NOMO-1 treated with dmso at 0.1 percent for 144 hours (cell line): ENCODE data around the gene VASH1.

Experiments used
- DNase-seq: peaks from one replicate; lab custom pipeline; 2025; ENCODE audit not compliant: unreplicated experiment; lab: John Stamatoyannopoulos, UW

VASH1 gene

DNA sequence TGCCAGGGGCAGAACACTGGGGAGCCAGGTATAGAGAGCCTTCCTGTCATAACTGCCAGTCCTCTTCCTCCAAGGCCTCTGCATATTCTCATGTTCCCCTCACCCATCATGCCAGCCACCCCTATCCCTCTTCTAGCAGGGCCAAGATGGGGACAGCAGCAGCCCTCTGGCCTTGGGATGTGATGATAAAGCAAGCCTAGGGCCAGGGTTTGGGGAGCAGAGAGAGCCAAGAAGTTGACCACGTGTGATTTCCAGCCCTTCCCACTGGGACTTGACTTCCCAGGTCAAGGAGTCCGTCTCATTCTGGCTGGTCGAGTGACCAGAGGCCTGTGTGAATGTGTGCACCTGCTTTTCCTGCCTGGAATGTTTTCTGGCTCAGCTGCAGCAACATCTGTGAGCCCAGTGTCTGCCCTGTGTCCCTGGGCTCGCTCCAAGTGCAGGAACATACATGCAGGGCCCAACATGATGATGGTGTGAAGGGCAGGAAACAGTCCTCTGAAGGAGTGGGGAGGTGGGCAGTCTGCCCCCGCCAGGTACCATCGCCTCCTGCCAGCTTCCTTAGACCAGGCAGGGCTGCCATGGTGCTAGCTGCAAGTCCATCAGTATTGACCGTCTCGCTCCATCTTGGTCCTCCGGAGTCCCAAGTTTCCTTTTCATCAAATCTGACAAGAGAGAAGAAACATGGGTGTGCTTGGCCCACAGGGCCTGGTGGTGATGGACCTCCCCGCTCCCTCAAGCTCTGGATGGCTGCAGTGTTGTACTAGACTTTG lies 21.0 kb downstream of the VASH1 start:
- no peak for DNase-seq

DNA sequence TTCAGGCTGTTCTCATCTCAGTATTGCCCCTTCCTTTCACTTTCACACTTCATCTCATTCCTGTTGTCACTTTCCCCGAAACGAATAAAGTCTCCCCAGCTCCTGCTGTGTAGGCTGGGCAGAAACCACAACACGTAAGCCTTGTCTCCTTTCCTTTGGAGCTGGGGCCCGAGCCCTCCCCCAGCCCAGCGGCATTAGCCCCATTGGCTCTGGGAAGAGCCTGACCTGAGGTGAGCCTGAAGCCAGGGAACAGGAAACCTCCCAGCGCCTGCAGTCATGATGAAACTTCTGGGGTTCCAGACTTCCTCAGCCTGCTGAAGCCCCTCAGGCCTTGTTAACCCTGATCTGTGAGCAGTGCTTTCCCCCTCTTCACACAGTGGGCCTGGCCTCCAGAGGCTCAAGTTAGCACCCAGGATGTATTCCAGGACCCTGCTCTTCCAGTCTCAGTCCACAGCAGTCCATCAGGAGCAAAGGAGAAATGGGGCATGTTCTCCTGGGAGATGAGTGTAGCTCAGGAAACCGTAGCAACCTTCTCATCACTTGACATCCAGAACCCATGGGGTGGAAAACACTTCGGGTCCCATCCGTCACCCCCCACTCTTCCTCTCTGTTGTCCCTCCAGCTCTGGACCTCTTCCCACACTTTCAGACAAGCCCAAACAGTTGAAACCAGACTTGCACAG lies 21.8 kb downstream of the VASH1 start:
- DNase-seq, result no peak

DNA sequence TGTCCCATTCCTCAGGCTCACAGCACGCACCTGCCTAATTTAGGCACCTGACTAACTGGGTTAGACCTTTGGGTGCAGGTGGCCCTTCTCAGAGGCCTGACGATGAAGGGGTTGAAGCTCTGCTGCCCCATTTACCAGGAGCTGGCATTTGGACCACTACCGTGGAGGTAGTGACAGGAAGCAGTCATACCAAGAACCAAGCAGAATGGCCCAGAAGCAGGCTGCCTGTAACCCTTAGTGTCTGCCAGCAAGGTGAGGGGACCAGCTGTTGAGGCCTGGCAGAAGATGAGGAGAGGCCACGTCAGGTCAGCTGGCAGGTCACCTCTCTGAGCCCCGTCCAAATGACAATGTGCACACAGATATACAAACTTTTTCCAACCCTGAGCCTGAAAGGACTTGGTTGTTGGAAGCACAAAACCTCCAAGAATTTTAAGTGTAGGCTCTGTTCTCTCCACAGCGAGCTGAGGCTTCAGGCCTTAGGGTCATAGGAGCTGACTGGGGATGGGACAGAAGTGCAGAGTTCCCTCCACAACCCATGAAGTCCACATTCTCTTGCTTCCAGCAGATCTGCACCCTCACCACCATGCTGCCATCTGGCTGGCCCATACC lies 23.1 kb downstream of the VASH1 start:
- DNase-seq, result no peak

DNA sequence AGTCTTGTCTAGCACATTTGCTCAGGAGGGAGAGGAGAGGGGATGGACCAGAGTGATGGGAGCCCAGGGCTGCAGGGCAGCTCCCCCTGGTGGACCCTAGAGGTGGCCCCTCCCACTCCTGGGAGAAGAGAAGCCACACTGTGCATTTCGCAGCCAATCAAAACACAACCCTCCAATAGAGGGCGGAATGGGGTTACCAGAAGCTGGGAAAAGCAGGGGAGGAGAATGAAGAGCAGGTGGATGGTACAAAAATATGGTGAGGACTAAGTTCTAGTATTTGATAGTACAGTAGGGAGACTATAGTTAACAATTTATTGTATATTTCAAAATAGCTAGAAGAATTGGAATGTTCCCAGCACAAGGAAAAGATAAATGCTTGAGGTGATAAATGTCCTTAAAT lies 23.6 kb downstream of the VASH1 start:
- DNase-seq, result peak; percentile 73

DNA sequence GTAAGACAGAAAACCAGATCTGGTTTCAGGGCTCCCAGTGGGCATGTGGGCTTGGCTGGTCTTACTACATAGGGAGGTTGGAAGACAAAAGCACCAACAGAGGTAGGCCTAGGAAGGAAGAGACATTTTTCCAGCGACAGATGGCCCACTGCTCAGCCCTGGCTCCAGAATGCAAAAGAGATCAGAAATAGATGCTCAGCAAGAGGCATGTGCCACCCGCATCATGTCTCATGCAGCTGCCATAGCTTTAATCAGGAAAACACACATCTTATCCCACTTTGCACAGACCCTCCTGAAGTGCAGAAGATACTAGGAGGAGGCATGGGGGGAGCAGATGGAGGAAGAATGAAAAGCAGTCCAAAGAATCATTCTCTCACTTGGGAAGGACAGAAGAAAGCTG lies 25.3 kb downstream of the VASH1 start:
- DNase-seq, result no peak

DNA sequence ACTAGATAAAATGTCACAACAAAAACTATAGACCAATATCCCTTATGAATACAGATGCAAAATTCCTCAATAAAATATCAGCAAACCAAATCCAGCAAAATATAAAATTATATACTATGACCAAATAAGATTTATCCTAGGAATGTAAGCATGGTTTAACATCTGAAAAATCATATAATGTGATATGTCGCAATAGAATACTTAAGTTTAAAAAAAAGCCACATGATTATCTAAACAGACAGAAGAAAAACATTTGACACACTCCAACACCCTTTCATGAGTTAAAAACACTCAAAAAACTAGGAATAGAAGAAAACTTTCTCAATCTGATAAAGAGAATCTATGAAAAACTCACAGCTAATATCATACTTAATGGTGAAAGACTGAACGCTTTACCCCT lies 31.2 kb downstream of the VASH1 start:
- DNase-seq, result no peak

DNA sequence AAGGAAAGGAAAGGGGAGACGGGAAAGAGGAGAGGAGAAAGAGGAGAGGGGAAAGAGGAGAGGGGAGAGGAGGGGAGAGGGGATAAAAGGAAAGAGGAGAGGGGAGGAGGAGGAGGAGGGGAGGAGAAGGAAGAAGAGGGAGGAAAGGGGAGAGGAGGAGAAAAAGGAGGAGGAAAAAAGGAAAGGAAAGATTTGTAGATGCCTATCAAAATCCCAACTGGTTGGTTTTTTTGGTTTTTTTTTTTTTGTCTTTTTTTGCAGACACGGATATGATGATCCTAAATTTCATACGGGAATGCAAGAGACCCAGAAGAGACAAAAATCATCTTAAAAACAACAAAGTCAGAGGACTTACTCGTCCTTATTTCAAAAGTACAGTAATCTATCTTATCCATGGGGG lies 32.1 kb downstream of the VASH1 start:
- no peak for DNase-seq

DNA sequence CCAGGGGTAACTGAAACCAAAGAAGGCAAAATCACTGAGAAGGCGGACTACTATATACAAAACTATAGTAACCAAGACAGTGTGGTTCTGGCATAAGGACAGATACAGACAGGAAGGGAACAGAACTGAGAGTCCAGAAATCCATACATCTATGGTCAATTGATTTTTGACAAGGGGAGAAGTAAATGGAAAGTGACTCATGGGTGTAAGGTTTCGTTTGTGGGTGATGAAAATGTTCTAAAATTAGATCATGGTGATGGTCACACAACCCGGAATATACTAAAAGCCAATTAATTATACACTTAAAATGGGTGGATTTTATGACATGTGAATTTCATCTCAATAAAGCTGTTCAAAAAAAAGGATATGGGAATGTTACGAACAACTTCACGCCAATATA lies 32.7 kb downstream of the VASH1 start:
- DNase-seq, result no peak

DNA sequence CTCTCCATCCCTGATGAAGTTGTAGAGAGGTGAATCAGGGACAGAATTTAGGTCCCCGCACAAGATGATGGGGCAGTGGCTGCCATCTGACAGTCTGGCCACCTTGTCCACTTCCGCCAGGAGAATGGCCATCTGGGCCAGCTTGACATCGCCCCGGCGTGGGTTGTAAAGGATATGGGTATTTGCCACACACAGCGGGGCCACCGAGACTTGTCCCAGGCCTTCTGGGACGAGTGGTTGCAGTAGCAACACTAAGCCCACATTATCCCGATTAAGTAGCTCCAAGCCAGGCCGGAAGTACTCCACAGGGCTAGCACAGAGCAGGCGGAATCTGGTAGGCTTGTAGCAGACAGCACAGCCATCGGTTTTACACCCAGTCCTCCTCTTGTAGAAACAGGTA lies 45.2 kb downstream of the VASH1 start:
- no peak for DNase-seq

DNA sequence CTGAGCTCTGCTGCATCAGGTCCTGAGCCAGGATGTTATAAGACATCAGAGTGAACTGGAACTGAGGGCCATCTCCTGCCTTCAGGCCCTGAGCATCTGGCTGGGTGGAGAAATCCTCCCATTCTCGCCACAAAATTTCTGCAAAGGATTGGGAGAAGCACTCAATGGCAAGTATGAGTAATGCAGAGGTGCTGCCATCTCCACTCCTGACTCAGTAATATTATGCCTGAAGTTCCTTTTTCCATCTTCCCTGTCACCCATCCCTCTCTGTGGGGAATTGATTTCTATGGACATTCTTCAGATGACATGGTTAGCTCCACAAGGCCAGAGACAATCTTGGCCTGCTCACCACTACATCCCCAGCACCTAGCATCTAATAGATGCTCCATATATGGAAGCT lies 46.7 kb downstream of the VASH1 start:
- no peak for DNase-seq

DNA sequence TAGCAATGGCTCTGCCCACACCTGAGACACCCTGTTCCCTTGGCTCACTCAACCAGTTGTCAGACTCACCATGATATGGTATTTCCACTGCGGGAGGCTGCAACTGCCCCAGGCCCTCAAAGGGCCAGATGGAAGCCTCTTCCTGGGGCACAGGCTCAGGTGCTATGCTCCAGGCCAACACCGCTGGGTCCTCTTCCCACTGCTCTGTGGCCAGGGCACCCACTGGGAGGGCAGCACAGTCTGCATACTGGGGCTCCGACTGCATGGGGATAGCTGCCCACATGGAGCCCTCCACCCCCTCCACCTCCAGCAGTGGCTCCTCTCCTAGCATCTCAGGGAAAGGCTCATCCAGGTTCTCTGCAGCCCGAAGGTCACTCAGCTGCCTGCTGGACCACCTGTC lies 47.7 kb downstream of the VASH1 start:
- no peak for DNase-seq

DNA sequence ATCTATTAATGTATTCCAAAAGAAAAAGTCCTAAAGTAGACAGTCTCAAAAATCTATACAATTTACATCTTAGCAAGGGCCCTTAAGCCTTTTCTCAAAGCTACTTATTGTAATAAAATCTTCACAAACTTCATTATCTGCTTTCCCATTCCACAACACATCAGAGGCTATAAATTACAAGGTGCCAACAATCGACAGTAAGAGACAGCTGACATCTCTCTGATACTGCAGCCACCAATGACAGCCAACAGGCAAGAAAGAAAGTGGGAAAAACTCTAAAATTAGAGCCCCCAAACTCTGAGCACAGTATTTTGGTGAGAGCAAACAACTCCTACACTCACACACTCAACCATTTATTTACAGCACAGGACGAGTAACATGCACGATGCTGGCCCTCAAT lies 49.3 kb downstream of the VASH1 start:
- DNase-seq, result no peak

DNA sequence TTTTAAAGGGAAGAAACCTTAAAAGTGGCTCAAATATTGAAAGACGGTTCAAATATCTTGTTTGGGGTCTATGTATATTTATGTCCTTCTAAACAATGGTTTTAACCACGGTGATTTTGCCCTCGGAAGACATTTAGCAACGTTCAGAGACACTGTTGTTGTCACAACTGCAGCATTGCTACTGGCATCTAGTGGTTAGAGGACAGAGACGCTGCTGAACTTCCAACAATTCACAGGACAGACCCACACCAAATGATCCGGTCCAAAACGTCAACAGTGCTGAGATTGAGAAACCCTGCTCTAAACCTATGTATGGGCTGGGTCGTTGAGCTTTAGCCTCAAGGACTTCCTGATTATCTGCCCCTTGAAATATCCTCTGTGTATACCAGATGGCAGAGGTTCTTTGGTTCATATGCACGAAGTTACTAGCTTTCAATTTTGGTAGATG lies 49.7 kb downstream of the VASH1 start:
- peak; percentile 38 for DNase-seq

DNA sequence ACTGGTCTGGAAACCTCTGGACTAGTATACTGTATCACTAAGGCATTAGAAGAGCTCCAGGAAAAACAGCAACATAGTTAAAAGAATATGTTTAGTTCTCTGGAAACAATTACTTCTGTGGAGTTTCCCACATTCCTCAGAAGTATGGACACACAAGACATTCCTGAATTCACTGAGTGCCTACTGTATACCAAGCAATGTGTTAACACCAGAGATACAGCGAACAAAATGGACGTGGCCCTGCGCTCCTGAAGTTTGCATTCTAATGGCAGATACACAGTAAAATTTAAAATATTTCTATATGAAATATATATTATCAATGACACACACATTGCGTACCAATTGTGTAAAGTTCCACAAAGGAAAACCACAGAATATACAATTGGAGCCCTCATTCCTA lies 50.3 kb downstream of the VASH1 start:
- no peak for DNase-seq

DNA sequence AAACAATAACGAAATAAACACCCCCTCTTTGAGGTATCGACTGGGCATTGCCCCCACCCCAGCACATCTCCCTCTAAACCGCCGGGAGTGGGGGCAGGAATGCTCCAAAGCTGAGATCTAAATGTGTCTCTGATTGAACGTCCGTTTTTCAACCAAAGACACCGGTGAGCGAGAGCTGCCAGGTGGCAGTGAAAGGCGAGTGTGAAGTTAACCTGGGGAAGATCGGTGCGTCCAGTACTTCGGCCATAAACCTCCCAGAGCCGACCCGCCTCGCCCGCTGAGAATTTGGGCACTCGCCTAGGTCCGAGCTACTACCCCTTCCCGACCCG lies 50.8 kb downstream of the VASH1 start:
- DNase-seq, result no peak

DNA sequence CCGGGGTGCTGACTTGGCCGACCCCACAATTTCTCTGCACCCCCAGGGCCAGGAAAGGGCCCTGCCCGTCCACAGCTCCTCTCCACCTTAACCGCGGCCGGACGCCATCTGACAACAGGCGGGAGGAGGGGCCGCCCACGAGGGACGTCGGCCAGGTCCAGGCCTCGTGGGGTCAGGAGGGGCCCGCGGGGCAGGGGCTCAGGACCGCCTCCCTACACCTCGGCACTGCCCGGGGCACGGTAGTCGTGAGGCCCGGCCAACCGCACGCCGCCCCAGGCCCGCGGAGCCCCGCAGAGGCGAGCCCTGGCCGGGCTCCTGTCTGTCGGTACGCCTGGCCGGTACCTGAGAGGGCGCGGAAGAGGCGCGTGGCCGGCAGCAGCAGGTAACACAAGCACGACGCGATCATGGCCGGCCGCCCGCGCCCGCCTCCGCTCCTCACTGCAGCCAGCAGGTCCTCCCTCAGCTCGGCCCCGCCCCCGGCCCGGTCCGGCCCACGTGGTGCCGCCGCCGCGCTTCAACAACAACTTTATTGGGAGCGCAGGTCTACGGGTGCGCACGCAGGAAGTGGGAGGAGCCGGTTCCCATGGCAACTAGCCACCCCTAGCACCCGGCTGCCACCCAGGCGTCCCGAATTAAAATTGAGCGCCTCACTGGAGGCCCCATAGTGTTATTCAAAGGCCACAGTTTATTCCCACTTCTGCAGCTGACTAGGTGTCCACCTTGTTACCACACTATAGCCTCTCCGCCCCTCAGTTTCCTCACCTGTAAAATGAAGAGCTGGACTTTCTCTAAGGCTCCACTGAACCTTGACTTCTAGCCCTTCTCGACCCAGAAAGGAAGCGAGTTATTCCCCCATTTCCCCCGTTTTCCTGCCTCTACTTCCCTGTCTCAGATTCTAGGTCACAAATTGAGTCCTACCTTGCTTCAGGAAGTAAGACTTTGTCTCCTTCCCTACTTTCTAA lies 51.4 kb downstream of the VASH1 start, which contains the start of gene ANGEL1:
ANGEL1 (minus strand) TSS at position 461 of the 962 bp plus-strand sequence; CDS start at position 406, 55 bp downstream.
- peak; percentile 68 for DNase-seq

DNA sequence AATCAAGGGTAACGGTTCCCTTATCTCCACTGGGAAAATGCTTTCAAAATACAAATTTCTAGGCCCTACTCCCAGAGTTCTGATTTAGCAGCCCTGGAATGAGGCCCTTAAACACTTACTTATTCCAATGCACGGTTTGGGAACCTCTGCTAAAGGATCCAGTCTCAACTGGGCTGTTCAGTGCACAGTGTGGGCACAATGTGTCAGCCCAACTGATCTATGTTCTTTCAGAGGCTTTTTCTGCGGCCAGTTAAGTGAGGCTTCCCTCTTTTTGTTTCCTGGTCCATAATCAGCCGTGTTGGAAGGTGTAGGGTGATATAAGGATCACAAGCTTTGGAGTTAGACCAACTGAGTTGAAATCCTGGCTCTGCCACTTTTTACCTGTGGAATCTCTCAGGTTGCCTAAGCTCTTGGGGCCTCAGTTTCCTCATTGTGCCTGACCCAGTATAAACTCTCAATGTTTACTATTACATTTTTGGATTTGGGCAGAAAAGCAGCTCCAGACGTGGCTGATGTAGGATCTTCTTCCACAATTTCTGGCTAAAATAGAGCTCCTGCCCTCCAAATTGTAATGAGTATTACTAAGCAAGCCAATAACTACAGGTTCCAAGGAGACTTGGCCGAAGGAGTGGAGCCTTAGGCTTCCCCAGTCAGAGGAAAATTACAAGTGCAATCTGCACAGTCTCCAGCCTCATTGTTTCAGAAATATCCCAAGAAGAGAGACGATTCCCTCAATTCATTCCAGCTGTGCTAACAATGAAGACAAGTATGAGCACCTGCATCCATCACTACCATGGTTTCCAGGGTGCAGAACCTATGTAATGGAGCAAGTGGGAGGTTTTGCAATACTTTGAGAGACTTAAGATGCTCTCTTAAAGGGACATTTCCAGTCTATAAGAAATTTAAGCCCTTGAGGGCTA lies 53.7 kb downstream of the VASH1 start:
- no peak for DNase-seq

DNA sequence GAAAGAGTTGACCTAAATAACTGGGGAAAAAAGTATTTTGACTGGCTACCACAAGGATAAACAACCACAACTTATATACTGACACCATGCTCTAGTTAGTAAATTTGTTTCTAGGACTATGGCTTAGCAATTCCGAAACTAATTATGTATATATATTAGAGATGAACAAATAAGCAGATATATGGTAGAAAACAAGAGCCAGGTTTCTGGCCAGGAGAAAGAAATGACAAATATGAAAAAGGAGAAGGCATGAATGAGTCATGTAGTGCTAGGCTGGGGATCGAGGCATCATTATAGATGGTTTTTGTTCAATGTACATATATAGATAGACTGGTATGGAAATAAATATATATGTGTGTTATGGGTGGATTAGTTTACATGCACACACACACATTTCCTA lies 59.4 kb downstream of the VASH1 start:
- no peak for DNase-seq

DNA sequence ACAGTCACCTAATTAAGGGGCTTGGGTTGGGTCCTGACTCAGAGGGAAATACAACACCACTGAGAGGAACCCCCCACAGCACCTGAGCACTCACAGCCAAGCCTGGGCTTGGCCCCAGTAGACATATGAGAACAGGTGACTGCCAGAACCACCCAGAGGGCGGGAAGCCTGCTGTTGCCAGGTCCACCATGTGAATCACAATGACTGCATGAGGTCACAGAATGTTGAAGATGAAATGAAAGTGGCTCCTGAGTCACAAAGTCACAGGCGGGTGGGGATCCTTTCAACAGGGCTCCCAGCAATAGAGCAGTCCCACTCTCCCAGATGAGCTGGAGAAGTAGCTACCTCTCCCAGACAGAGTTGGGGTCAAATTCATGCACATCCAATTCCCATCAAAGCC lies 64.9 kb downstream of the VASH1 start, which contains the start of gene LRRC74A:
LRRC74A (plus strand) TSS at position 287 of the 400 bp plus-strand sequence. CDS start 290 bp downstream, outside the sequence.
- no peak for DNase-seq

DNA sequence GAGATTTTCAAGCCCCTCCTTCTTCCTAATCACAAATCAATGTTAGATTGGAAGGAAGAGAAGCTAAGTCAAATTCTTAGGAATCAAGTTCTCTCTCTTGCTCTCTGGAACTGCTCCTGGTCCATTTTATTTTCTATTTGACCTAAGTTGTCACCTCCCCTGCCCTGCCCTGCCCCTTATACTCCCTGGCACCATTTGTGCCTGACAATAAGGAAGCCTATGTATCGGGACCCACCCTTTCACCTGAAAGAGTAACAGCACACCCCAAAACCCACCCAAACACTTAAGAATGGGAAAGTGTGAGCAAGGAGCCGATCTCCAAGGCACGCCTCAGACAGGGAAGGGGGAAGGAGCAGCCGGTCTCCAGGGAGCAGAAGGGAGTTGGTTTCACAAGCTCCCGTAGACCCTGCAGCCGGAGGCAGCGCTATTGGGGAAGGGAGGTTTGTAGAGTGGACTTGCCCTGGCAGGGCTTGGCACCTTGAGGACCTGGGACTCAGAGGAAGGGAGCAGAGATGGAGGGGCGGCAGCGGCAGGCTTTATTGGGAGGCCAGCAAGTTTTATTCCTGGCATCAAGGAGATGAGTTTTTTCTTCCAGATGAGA lies 66.5 kb downstream of the VASH1 start:
- no peak for DNase-seq
